Left forelimb (tissue), 1 donor: ENCODE measurements around the gene OLFML3.
A peak's percentile ranks its signal among the peaks of the same experiment; 100 is the strongest.
"Not testable (repeated sequence)": the region's sequence is repeated elsewhere in the genome, so short reads cannot be mapped to it uniquely, and the experiment has no call there.

Experiments used
- DNase-seq: peaks from one replicate; pipeline ENCODE4 v3.0.0-alpha.2; 2018; ENCODE audit warnings: low spot score

The OLFML3 gene

GRCh38 chr1:113978863-113979702 is at the start of gene OLFML3:
Gene OLFML3 (plus strand): TSS chr1:113979474. CDS start chr1:113979517, 43 bp downstream.
- DNase-seq = peak; percentile 92

GRCh38 chr1:113929750-113930498 is 49.4 kb upstream of the OLFML3 start:
- DNase-seq = no peak

GRCh38 chr1:113930499-113931161 is 48.6 kb upstream of the OLFML3 start:
- DNase-seq = no peak

GRCh38 chr1:113931451-113931851 is 47.8 kb upstream of the OLFML3 start:
- DNase-seq = no peak

GRCh38 chr1:113934006-113934405 is 45.3 kb upstream of the OLFML3 start:
- no peak for DNase-seq

GRCh38 chr1:113934511-113935055 is 44.7 kb upstream of the OLFML3 start:
- DNase-seq = no peak

- no peak for DNase-seq
Observed at GRCh38 chr1:113935176-113935575, 44.1 kb upstream of the OLFML3 start.

- no peak for DNase-seq
Observed at GRCh38 chr1:113935970-113936369, 43.3 kb upstream of the OLFML3 start.

- no peak for DNase-seq
Observed at GRCh38 chr1:113937146-113937545, 42.1 kb upstream of the OLFML3 start.

GRCh38 chr1:113938192-113938591 is 41.1 kb upstream of the OLFML3 start:
- no peak for DNase-seq

- DNase-seq = no peak
Observed at GRCh38 chr1:113940365-113941244, 38.7 kb upstream of the OLFML3 start.

- no peak for DNase-seq
Observed at GRCh38 chr1:113941245-113941559, 38.1 kb upstream of the OLFML3 start.

- no peak for DNase-seq
Observed at GRCh38 chr1:113942527-113942926, 36.7 kb upstream of the OLFML3 start.

- DNase-seq = no peak
Observed at GRCh38 chr1:113943028-113943811, 36.1 kb upstream of the OLFML3 start.

- DNase-seq = no peak
Observed at GRCh38 chr1:113945329-113945728, 33.9 kb upstream of the OLFML3 start.

GRCh38 chr1:113946112-113946511 is 33.2 kb upstream of the OLFML3 start:
- DNase-seq = no peak

GRCh38 chr1:113946678-113947387 is 32.4 kb upstream of the OLFML3 start:
- no peak for DNase-seq

- DNase-seq = no peak
Observed at GRCh38 chr1:113947388-113948107, 31.7 kb upstream of the OLFML3 start.

- not testable (repeated sequence) for DNase-seq
Observed at GRCh38 chr1:113948151-113948550, 31.1 kb upstream of the OLFML3 start.
